Measurements from ENCODE around the gene RNF112.

The RNF112 gene, protein sequence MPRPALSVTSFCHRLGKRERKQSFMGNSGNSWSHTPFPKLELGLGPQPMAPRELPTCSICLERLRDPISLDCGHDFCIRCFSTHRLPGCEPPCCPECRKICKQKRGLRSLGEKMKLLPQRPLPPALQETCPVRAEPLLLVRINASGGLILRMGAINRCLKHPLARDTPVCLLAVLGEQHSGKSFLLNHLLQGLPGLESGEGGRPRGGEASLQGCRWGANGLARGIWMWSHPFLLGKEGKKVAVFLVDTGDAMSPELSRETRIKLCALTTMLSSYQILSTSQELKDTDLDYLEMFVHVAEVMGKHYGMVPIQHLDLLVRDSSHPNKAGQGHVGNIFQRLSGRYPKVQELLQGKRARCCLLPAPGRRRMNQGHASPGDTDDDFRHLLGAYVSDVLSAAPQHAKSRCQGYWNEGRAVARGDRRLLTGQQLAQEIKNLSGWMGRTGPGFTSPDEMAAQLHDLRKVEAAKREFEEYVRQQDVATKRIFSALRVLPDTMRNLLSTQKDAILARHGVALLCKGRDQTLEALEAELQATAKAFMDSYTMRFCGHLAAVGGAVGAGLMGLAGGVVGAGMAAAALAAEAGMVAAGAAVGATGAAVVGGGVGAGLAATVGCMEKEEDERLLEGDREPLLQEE

DNA sequence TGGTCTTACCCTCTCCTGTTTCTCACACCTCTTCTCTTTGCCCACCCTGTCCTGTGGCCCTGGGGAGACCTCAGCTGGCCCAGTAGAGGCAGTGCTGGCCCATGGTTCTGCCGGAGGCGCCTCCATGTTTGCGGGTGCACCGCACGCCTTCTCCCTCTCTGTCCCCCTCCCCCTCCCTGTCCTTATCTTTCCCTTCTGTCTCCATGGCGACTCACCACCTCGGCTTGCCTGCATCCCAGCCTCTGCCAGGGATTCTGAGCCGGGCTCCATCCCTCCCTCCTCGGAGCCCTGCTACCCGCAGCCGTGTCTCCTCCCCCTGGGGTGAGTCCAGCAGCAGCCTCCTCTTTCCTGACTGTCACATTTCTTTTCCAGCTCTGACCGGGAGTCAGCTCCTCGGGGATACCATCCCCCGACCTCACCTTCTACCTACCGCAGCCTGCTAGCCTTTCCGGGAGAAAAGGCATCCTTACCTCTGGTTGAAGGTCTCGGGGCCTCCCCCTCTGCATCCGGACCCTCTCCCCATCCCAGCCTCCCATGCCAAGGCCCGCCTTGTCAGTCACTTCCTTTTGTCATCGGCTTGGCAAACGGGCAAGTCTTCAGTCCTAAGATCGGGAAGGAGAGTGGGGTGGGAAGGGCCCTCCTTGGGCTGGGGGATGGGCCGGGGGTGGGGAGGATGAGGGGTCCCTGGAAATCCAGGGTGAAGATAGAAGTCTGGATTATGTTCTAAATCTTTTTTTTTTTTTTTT lies at the start of gene RNF112:
RNF112 (plus strand) TSS at position 358 of the 746 bp plus-strand sequence; CDS start at position 535, 177 bp downstream.
- no peak for FAIRE-seq
- DNase-seq (ENCODE audit: insufficient read length, low spot score), result no peak

DNA sequence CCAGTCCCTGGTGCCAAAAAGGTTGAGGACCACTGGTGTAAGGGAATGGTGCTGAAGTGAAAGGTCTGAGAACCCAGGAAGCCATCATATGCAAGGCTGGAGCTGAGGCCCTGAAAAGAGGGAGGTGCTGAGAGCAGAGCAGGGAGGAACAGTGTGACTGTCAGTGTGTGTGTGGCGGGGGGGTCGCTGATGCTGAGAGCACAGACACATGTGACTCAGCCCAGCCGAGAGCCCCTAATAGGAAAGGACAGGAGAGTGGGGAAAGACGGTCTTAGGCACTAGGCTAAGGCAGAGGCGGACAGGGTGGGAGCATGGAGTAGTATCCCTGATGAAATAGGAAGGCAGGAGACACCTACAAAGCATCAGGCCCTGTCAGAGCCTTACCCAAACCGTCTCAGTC lies 49.7 kb upstream of the RNF112 start:
- DNase-seq (ENCODE audit: insufficient read length, low spot score) (no peak), FAIRE-seq (no peak)

GRCh38 chr17:19361944-19362276 lies 49.1 kb upstream of the RNF112 start:
- FAIRE-seq, result no peak
- DNase-seq (ENCODE audit: insufficient read length, low spot score), result no peak

DNA sequence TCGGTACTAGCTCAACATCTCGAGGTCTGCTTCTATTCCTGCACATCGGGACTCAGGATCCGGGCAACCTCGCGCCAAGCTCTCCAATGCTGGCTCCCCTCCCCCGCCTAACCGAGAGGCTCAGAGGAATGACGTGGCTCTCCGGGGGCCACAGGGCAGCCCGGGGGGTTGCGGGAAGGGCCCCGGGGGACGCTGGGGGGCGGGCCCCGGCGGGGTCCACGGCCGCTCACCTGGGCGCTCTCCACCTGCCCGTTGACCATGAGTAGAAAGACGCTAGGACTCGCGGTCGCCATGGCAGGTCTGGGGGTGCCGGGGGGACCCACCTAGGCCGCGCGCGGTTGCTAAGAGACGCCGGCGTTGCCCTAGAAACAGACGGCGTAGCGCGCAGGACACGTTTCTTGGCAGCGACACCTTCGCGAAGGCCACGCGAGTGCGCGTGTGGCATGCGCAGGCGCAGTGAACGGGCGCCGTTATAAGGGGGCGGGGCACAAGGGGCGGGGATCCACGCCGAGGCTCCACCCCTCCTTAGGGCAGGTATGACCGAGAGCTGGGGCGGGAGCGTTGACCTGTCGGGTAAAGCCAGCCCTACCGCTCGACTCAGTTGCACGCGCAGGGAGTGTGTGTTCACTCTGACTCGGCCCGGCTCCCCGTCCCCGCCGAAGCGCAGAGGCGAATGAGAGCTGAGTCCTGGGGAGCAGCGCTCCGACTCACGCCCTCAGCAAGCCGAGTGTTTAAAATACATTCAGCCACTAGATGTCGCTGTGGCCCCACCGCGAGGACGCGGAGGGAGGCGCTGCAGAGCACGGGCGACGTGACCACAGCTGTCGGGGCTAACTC lies 48.5 kb upstream of the RNF112 start, which contains the start of gene B9D1:
B9D1 (minus strand) TSS at position 447 of the 837 bp plus-strand sequence; CDS start at position 293, 154 bp downstream.
- FAIRE-seq (peak; percentile 94), DNase-seq (ENCODE audit: insufficient read length, low spot score) (peak; percentile 91)

- no peak for DNase-seq (ENCODE audit: insufficient read length, low spot score)
- FAIRE-seq, result no peak
Measured at GRCh38 chr17:19363114-19363438, 48.0 kb upstream of the RNF112 start.

DNA sequence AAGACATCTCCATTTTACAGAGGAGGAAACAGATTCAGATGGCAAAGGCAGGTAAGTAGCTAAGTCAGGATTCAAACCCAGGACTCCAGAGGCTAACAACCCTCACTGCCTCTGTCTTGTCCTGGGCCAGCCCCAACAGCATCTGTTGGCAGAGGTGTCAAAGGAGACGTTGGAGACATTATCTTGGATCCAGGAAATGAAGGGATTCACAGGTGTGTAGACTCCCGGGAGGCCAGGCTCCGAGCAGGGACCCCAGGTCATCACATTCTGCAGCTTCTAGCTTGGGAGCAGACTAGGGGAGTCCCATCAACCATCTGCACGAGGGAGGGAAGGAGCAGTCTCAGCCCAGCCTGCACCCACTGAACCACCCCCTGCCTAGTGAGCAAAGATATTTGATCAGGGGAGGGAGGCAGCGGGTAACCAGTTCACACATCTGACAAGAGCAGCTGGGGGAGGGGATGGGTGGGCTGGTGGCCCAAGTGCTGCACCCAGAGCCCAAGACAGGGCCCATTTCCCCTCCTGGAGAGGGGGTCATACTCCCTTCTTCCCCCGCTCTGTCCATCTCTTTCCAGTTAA lies 47.5 kb upstream of the RNF112 start:
- FAIRE-seq (no peak), DNase-seq (ENCODE audit: insufficient read length, low spot score) (no peak)

GRCh38 chr17:19364699-19365498 lies 46.1 kb upstream of the RNF112 start:
- no peak for FAIRE-seq
- DNase-seq (ENCODE audit: insufficient read length, low spot score), result no peak

DNA sequence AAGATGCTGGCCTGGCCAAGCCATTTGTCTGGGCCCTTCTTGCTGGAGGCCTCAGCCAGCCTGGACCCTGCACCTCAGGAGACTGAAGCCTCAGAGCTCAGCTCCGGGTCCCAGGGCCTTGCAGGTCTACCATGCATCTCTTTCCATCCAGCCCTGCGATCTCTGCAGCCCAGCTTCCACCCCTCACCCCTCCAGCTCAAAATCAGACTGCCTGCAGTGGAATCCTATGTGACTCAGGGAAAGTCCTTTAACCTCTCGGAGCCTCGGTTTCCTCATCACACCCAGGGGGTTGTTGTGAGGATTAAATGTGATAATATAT lies 45.6 kb upstream of the RNF112 start:
- no peak for FAIRE-seq
- no peak for DNase-seq (ENCODE audit: insufficient read length, low spot score)

DNA sequence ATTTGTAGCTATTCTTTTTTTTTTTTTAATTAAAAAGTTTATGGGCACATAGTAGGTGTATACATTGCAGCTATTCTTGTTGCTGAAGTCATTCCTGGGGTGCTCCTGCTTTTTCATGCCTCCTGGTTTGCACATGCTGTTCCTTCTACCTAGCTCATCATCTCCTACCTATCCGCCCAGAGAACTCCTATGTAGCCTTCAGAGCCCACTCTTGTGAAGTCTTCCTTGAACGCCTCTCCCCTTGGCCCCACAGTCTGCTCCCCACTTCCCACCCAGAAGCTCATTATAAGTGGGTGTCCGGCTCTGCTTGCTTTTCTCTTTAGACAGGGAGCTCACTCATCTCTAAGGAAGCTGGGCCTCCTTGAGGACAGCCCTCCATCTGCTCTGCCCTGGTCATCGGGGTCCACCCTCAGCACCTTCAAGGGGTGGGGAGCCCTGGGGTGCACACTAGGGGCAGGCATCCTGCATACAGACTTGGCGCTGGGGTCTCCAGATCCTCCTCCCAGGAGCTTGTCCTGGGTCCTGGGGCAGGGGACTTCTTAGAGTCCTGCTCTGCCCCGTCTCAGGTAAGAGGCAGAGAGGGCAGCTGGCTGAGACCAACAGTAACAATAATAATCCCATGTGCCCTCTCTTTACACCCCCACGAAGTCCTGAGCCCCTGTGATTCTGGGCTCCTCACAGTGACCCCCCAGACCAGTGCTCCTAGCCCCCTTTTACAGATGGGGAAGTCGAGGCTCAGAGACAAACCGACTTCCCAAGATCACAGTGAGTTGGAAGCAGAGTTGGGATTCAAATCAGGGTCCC lies 45.0 kb upstream of the RNF112 start:
- no peak for FAIRE-seq
- no peak for DNase-seq (ENCODE audit: insufficient read length, low spot score)

GRCh38 chr17:19366637-19366972 lies 44.4 kb upstream of the RNF112 start:
- FAIRE-seq (no peak), DNase-seq (ENCODE audit: insufficient read length, low spot score) (no peak)

- FAIRE-seq (no peak), DNase-seq (ENCODE audit: insufficient read length, low spot score) (no peak)
Measured at GRCh38 chr17:19368229-19368628, 42.8 kb upstream of the RNF112 start.

DNA sequence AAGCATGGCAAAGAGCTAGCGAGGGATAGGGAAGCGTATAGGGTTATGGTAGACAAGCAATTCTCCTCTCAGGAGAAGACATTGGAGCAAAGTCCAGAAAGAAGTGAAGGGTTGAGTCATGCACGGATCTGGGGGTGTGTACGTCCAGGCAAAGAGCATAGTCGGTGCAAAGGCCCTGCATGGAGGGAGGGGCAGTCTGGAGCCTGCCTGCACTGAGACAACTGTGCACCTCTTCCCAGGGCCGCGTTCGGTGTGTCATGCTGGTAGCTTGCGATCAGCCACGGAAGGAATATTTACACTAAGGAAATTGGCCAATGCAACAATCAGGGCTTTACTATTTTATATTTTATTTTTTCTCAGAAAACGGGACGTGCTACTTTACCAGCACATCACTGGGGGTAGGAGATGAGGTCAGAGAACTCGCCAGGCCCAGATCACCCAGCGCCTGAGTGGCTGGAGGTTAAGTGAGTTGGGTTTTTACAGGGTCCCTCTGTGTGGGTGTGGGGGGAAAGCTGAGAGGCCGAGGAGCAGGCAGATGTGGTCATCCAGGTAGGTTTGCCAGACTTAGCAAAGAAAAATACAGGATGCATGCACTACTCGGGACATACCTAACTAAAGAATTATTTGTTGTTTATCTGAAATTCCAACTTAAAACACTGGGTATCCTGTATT lies 41.8 kb upstream of the RNF112 start:
- no peak for FAIRE-seq
- DNase-seq (ENCODE audit: insufficient read length, low spot score), result no peak

GRCh38 chr17:19369846-19370492 lies 41.1 kb upstream of the RNF112 start:
- no peak for DNase-seq (ENCODE audit: insufficient read length, low spot score)
- no peak for FAIRE-seq

DNA sequence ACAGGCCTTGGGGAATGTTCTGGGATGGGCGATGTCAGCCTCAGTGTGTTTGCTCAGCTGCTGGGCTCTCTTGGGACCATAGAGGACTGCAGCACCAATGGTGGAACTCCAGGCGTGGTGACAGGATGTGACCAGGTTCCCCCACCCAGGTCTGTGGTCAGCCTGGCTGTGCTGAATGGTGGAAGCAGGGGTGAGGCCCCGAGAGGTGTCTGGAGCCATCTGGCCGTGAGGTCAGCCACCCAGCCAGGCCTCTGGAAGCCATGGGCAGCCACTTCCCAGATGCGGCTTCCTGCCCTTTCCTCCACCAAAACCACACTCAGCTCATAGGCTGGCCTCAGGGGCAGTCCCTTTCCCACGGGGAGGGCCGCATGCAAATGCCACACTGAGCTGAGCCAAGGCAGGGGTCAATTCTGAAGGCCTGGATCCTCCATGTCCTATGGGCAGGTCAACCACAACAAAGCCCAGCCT lies 40.5 kb upstream of the RNF112 start:
- FAIRE-seq, result peak; percentile 93
- DNase-seq (ENCODE audit: insufficient read length, low spot score), result no peak

- FAIRE-seq, result no peak
- DNase-seq (ENCODE audit: insufficient read length, low spot score), result no peak
Measured at GRCh38 chr17:19371259-19372010, 39.6 kb upstream of the RNF112 start.

DNA sequence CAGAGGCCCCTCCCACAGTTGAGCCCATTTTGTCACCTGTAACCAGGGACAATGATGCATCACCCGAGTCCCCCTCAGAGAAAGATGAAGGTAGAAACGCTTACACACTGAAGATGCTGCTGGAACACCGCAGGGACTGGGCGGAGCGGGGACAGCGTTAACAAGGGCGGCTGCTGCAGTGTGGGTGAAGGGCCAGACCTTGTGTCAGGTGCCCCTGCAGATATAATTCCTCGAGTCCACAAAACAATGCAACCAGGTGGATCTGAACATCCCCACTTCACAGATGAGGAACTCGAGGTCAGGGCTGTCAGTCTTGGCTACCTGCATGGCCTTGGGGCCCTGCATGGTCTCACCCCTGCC lies 39.0 kb upstream of the RNF112 start:
- FAIRE-seq (no peak), DNase-seq (ENCODE audit: insufficient read length, low spot score) (no peak)

GRCh38 chr17:19372439-19372838 lies 38.6 kb upstream of the RNF112 start:
- FAIRE-seq (no peak), DNase-seq (ENCODE audit: insufficient read length, low spot score) (no peak)
